HT1080 (cell line): ENCODE results near the gene PDZK1. TPM values are rescaled to one million over a fixed set of nuclear protein-coding genes. Genes with fewer than 3 reads are reported as not detected.
"Not testable (repeated sequence)": the region's sequence is repeated elsewhere in the genome, so short reads cannot be mapped to it uniquely, and the experiment has no call there.

Experiments used
- DNase-seq: peaks from one replicate; pipeline ENCODE4 v3.0.0-alpha.2; 2015; ENCODE audit warnings: low read depth
- polyA plus RNA-seq, 2 experiments: library from polyadenylated mRNA; depleted of rRNA; stranded (reverse); fragments of >200 nt; gene quantifications; 2 replicates each; pipeline ENCODE4 v1.2.3, GENCODE V29; 2015
- total RNA-seq: library from RNA; depleted of rRNA; stranded (reverse); fragments of >200 nt; shearing (Covaris generic); gene quantifications from 2 replicates; pipeline ENCODE4 v1.2.3, GENCODE V29; 2014; rRNA removed

PDZK1 gene
- not detected in 2 replicates for total RNA-seq
- 0.06 TPM in 1 of 2 replicates, not detected in the other for polyA plus RNA-seq (2015; cell fraction: cytosol; rRNA removed)
- polyA plus RNA-seq (2015; cell fraction: nucleus; rRNA removed) = 0.26 and 0.33 TPM in 2 replicates

DNA sequence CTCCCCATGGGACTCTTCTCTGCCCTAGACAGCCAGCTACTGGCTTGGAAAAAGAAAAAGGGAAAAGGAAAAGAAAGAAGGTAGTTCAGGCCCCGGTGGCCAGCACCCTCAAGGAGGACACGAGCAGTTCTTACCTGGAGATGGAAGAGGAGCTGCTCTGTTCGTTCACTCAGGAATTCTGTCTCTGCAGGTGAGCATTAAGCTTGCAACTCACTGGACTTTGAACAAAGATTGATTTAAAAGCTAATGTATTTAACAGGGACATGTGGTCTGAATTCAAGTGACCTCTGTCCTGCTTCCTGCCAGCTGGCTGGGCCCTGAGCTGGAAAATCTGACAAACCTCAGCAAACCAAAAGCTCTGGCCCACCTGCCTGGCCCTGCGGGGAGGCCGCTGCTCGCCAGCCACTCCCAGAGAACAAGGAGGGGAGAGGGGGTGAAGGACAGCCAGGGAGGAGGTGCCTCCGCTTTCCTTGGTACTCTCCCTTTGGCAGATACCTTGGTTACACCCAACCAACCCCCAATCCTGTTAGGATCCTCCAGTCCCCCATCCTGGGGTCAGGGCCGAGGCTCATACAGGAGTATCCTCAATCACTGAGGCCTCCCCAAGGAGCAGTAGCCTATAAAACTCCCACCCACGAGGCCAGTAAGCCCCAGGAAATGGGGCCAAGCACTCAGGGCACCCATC lies at the start of gene PDZK1:
PDZK1 (minus strand) TSS at position 186 of the 685 bp plus-strand sequence. CDS start 19,347 bp downstream, outside the sequence.
- DNase-seq = no peak

DNA sequence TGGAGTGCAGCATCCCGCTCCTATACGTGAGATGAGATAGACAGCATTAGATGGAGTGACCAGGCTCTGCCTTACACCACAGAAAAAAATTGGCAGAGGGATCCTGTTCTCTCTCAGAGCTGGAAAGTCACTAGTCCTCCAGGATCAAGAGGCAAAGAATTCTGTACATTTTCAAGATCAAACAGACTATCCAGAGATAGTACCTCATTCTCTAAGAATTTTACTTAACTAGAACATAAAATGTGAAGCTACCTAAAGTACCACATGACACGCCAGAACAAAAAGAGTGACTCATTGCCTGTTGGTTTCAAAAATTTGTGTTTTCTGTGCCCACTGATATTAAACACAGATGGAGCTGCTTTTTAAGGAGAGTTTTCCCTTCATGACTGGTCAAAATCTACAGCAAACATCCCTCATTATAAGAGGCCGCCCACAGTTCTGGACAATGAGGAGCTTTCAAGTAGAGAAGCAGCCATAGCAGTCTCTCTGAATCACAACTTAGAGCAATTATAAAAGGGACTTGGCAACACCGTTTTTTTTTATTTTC lies 44.4 kb upstream of the PDZK1 start:
- DNase-seq = peak; percentile 89

DNA sequence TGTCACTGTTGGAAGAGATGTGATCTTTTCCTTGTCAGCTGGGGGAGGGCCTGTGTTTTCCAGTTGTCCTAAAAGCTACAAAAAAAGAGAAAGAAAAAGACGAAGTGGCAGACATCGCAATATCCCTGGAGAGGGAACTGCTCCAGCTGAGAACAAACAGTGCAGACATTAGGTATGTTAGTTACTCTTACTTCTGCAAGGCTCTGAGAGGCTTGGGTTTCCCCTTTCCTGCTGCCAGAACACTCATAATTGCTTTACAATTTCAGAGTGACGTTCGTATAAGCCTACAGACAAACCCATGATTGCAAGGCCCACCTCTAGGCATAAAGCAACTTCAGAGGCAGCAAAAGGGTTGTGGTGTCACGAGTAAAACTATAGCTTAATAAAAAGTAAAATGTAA lies 43.3 kb upstream of the PDZK1 start:
- DNase-seq = no peak

DNA sequence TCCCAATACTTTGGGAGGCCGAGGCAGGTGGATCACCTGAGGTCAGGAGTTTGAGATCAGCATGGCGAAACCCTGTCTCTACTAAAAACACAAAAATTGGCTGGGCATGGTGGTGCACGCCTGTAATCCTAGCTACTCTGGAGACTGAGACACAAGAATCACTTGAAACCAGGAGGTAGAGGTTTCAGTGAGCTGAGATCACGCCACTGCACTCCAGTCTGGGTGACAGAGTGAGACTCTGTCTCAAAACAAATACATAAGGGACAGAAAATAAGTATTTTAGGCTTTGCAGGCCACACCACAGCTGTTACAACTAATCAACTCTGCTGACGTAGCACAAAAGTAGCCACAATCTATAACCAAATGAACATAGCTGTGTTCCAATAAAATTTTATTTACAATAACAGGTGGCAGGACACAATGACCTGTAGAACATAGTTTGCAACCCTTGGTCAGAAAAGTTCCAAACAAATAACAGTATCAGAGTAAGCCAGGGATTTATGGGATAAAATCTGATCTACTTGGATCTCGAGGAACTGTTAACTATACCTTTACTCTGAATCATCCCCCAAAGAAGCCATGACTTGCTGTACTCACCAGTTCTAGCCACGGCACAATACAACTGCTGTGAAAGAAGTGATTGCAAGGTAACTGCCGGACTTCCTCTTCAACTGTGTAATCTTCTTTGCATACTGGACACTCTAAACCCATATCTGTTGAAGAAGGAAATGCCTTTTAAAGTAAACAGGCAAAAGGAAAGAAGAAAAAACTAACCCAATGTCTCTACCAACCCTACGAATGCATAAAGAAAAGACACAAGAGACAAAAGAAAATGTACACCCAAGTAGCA lies 40.5 kb upstream of the PDZK1 start:
- DNase-seq = no peak

DNA sequence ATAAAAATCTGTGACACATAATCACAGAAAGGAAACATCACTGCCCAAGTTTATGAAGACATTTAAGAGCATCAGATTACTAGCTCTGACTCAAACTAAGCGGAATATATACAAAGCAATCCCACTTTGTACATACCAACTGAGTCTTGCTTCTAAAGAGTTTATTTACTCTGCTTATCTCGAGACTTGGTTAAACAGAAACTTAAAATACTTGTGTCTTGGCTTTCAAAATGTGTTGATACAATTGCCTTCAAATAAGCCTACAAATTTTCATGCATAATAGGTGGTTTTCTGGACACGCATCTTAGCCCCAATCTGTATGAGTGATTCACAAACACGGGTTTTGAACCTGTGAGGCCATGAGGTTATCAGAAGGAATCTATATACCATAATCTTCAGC lies 33.1 kb upstream of the PDZK1 start:
- DNase-seq = peak; percentile 11

DNA sequence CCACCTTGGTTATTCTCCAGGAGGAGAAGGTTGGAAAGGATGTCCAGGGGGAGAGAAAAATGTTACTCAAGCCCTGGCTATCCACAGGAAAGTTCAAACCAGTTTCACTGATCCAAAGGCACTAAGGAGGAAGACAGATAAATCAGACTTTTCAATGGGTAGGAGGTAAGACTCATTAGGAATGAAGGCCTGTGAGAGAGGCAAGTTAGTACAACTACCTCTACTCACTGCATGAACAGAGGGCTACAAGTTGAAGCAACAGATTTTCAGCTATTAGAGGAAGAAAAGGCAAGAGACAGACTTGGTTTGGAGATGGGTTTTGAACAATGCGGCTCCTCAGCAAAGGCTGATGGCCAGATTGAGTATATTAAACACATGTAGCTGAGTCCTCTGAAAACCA lies 29.0 kb upstream of the PDZK1 start:
- no peak for DNase-seq

DNA sequence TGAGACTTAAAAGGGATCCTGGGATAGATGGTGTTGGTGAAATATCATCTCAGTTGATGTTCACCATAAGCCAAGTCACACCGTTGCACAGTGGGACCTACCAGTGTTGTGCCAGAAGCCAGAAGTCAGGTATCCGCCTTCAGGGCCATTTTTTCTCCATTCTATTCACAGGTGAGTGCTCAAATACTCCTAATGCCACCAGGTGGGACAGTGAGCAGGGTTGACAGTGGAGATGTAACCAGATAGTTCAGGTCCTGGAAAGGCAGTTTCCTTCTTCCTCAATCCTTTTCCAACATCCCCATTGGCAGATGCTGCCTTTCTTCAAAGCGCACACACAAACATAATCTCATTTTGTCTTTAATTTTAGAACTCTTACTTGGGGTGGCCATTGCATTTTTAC lies 23.7 kb upstream of the PDZK1 start:
- DNase-seq = no peak

DNA sequence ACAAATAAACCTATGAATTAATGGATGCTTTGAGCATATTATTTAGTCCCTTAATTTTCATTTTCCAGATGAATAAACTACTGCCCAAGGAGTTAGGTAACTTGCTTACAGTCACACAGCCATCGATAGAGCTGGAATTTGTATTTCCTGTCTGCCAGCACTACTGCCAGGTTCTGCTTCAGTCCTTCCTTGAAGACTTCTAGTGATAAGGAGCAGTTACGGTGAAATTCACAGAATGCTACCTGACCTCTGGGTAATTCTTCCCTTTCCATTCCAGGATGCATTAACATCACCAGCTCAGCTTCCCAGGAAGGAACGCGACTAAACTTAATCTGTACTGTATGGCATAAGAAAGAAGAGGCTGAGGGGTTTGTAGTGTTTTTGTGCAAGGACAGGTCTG lies 23.3 kb upstream of the PDZK1 start:
- no peak for DNase-seq

DNA sequence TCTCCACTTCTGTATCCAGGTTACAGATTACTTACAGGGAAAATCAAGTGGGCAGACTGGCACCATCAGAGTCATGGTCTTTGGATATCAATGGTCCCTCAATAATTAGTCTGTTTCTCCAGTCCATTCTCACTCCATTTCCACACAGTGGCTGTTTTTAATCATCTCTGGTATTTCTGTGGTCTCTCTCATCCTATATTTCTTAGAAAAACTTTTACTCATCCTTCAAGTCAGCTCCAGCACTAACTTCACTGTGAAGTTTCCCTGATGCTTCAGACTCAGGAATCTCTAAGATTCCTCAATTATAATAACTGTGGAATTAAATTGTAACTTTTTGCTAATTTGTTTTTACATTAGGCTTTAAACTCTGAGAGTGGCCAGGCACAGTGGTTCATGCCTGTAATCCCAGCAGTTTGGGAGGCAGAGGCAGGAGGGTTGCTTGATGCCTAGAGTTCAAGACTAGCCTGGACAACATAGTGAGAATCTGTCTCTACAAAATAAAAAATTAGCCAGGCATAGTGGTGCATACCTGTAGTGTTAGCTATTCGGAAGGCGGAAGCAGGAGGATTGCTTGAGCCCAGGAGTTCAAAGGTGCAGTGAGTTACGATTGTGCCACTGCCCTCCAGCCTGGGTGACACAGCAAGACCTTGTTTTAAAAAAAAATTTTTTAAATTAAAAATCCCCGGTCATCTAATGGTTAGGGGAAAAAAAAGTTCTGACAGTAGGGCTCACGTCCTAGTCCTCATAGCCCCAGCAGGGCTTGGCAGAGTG lies 22.7 kb upstream of the PDZK1 start:
- no peak for DNase-seq

DNA sequence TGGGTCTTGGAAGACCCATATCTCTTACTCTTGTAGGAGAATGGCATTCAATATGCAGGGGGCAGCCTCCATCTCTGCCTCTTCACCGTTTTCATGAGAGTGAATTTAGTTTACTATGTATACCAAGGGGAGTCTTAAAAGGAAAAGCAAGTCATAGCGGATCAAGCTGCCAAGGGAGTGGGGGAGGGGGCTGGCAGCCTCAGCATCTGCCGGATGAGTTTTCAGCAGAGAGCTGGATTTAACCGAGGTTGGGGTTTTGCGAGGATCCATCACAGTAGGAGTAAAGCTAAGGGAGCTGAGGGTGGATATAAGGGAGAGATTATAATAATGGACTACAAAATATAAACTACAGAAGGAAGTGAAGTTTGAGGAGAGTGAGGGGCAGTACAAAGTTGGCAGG lies 22.0 kb upstream of the PDZK1 start:
- DNase-seq = no peak

DNA sequence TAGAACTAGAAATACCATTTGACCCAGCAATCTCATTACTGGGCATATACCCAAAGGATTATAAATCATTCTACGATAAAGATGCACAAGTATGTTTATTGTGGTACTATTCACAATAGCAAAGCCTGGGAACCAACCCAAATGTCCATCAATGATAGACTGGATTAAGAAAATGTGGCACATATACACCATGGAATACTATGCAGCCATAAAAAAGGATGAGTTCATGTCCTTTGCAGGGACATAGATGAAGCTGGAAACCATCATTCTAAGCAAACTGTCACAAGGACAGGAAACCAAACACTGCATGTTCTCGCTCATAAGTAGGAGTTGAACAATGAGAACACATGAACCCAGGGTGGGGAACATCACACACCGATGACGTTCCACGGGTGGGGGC lies 19.0 kb upstream of the PDZK1 start:
- not testable (repeated sequence) for DNase-seq

DNA sequence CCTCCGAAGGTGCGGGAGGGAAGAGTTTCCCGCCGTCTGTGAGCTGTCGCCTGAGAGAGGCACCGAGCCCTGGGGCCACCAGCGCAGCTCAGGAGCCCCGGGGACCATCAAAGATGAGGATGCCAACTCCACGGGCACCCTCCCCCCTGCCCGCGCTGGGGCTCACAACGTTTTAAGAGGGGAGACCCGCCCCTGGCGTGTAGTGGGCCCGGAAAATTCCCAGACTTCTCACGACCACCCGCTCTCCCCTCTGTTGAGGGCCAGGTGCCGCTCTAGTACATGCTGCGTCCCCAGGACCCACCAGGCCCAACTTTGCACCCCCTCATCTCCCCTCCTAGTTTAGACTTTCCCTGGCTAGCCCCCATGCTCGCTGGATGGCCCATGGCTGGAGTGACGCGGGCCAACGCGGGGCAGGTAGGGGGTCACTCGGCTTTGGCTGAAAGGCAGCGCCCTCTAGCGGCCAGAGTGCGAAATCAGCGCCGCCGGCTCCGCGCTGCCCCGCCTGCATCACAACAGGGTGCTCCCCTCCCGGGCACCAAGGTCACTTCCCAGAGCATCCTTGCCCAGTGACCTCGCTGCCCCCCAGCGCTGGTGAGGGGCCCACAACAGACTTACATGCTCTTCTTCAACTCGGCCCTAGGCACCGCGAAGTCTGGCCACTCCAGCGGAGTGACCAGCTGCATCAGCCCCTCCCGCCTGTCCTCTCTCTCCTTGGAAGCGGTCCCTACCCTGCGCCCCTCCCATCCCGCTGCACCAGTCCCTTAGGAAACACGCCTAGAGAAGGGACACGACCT lies 13.9 kb upstream of the PDZK1 start:
- peak; percentile 65 for DNase-seq

DNA sequence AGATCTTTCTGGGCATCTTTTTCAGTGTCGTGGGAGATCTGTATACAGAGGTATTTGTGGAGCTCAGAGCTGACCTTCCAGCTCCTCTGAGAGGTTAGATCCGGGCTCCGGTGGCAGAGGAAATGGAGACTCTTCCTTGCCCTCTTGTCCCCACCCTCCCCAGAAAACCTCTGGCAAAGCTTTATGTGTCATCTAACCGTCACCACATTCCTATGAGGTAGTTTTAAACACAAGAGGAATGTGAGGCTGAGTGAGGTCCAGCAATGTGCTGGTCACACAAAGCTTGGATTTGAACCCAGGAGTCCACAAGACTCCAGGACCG lies 13.3 kb upstream of the PDZK1 start:
- peak; percentile 82 for DNase-seq

DNA sequence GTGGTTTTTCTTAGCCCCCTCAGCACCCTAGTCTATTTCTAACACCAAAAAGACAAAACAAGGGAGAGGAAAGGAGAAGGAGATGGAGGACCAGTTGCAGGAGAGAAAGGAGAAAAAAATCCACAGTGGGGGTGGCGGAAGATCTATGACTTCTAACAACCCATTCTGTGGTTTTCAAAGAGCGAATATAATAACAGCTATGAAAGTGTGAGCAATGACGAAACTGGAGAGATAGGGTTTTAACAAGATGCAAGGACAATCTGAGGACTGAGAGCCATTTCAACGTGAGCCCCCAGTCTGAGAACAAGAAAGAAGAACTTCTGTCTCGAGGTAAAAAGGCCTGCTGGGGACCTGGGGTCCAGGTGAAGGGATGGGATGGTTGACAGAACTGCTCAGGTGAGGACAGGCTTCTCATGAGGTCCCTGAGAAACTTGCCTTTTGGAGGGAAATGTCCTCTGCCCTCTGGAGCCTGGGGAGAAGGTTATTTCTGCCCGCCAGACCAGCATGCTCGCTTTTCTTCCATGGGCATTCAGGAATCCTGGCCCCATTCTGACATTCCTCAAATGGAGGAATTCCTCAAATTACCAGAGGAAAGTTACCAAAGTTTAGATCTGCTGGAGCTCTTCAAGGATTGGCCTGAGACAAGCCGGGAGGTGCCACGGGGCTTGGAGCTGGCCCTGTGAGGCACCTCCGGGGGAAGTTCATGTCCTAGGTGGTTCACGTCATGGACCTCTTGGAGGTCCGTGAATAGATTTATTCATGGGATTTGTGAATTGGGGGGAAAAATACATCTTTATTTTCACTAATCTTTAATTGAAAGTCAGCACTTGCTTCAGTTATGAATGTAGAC lies 12.3 kb upstream of the PDZK1 start, which contains the start of gene CD160:
CD160 (plus strand) TSS at position 270 of the 850 bp plus-strand sequence. CDS start 8,829 bp downstream, outside the sequence.
- no peak for DNase-seq

DNA sequence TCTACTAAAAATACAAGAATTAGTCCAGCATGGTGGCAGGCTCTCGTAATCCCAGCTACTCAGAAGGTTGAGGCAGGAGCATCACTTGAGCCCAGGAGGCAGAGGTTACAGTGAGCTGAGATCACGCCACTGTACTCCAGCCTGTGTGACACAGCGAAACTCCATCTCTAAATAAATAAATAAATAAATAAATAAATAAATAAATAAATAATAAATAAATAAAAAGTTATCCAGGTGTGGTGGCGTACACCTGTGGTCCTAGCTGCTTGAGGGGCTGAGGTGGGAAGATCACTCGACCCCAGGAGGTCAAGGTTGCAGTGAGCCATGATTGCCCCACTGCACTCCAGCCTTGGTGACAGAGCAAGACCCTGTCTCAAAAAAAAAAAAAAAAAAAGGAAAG lies 11.3 kb upstream of the PDZK1 start:
- DNase-seq = not testable (repeated sequence)

DNA sequence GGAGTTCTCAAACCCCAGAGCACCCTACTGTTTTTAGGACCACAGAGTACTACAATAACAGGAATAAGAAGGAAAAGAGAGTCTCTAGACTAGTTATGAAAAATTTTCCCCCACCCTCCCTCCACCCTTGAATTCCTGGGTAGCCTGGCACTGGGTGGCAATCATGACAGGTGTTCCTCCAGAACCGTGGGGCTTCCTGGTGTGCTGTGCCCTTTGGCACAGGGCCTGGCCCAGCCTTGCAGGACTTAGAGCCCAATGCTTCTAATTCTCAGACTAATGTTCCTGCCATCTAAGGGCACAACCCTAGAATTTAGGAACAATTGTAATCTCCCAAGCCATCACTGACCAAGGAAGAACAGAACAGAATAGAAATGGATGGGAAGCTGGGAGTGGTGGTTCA lies 10.7 kb upstream of the PDZK1 start:
- no peak for DNase-seq

DNA sequence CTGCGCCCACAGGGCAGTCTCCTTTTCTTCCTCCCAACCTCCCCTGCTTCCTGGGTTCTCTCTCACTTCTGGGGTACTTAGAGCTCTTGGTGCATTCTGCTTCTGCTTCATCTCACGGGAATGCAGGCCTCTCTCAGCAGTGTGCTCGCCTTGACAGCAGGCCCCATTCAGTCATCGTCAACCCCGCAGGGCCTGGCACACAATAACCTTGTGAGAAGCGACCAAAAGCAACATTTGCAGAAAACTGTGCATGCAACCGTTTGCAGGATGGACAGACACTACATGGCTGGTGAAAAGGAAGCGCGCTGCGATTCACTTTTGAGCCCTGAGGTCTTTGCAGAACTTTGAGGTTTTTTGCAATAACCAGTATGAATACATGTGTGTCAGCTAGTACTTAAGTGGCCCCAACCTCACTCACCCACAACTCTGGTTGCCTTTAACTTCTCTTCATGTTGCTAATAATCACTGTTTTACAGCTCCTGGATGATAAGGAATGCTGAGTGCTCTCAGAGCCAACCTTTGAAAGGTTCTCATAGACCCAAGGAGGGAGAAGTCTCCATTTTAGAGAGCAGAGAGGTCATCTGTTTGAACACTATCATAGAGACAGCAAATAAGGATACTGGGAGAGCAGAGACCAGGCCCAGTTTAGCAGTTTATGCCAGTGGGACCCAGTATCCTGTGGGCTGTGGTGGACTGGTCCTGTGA lies 9.6 kb upstream of the PDZK1 start:
- no peak for DNase-seq

DNA sequence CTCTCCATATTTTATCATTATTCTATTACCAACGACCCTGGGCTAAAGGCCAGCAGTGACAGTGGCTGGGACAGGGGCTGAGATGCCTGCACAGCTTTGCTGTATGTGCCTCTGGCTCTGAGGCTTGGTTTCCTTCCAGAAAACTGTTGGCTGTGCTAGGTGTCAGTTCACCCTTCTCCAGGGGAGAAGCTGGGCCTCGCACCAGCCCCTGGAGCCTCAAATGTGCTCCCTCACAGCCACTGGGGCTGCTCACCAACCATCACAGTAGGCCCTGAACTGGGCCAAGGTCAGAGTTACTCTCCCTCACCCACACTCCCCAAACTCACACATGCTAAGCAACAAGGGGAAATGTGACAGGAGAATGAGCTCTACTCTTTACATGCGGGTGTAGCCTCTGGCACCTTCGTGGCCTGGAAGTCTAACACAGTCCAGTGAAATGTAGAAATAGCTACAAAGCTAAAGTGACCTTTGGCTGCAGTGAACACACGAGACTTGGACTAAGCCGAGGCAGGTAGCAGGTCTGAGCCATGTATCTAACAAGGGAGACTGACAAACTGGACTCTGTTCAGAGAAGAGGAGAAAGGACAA lies 7.5 kb upstream of the PDZK1 start:
- DNase-seq = no peak

DNA sequence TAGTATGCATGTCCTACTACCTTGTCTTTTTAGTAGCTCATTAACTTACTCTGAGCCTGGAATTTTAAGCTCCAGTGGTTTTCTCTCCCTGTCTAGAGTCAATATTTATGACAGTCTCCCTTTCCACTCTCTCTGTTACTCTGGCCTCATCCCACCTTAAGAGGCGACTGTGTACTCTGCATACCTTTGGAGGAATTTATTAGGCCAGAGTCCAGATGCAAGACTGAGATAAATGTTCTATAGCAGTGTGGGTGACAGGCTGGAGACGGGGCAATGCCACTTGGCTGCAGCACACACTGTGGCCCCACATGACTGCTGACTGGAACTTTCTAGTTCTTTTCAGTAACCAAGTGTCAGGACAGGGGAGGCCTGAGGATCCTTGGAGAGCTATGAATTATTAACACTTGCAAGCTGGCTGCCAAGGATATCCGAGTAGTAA lies 4.1 kb upstream of the PDZK1 start:
- DNase-seq = no peak
